ENCODE results near the gene METTL24. TPM values are rescaled to one million over a fixed set of nuclear protein-coding genes. Genes with fewer than 3 reads are reported as not detected.

METTL24 gene, protein sequence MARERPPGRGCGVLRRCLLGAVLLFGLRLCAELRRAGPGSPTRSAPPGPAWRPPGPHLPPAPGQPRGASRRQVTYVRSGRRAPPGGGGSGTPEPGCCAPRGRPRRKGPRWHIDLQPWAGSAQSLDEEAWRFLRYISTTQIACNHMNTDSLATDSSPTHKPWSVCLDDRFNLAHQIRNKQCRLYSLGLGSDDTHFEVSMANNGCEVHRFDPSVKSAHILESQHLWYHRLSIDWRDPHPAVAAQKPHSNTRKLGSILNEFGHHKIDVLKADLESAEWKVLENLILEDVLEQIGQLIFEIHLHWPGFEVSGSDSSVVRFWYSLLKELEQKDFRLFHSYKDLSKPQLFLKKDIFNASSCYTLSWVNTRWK
- 0.25 TPM for polyA plus RNA-seq (2013, experiment 1 of 2)
- polyA plus RNA-seq (2013, experiment 2 of 2), result 0.26 TPM

DNA sequence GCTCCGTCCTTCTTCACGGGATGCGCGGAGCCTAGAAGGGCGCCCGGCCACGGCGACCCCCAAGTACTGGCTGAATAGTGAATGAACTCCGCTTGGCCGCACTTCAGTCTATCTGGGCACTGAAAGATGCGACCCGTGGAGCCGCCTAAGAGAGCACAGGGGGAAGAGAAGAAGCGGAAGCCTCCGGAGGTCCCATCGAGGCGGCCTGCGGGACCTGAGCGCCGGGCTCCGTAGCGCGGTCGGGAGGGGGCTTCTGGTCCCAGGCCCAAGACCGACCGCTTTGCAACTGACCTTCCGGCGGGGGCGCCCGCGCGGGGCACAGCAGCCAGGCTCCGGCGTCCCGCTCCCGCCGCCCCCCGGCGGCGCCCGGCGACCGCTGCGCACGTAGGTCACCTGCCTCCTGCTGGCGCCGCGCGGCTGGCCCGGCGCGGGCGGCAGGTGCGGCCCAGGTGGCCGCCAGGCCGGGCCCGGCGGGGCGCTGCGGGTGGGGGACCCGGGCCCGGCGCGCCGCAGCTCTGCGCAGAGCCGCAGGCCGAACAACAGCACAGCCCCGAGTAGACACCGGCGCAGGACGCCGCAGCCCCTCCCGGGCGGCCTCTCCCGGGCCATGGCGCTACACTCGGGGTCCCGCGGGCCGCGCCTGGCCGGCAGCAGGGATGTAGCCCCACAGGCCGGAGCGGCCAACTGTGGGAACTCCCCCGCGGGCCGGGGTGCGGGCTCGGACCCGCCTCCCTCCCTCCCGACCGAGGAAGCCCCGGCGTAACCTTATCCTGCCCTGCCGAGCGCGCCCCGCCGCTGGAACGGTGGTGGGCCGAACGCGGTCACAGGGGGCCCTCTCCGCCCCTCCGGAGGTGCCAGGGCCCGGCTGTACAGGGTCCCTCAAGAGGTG, at the start of gene METTL24:
Gene METTL24, minus strand, starts transcription at position 686 of the 889 bp plus-strand sequence. Its CDS starts 77 bp downstream, at position 609.
- Histone ChIP-seq H4K91ac (ENCODE audit: low read length) (no peak within 1 kb of the TSS), H3K36me3 (ENCODE audit: control insufficient read depth in 1 of 2, insufficient read depth in 2 of 2, low read depth in 1 of 2, low read length in 2 of 2) (no peaks in the 10 kb centered on the region), H3K4me2 (ENCODE audit: low read length, poor library complexity, severe bottlenecking) (peak within 1 kb of the TSS; percentile 90), H2AFZ (ENCODE audit: low read depth, low read length) (peak within 1 kb of the TSS; percentile 89), H3K4me3 (ENCODE audit: insufficient read depth in 1 of 2, low read depth in 1 of 2, low read length in 2 of 2) (peak within 1 kb of the TSS; percentile 53 to 75), H3K14ac (ENCODE audit: low read length in 2 of 2) (no peak within 1 kb of the TSS), H2BK5ac (ENCODE audit: low read depth, low read length, poor library complexity, severe bottlenecking) (no peak within 1 kb of the TSS), H3K4ac (ENCODE audit: low read depth in 1 of 2, low read length in 2 of 2) (no peak within 1 kb of the TSS), H3K18ac (ENCODE audit: low read depth in 1 of 2, low read length in 2 of 2) (peak within 1 kb of the TSS in 1 of 2 experiments; percentile 1), H3K27me3 (ENCODE audit: control insufficient read depth in 1 of 2, insufficient read depth in 1 of 2, low read length in 2 of 2) (peaks cover 48 to 62% of the 10 kb centered on the region in 2 experiments), H2AK5ac (ENCODE audit: low read length, severe bottlenecking) (no peak within 1 kb of the TSS), H2BK15ac (ENCODE audit: low read depth, poor library complexity, severe bottlenecking) (peak within 1 kb of the TSS; percentile 85), H2BK12ac (ENCODE audit: low read length in 2 of 2) (peak within 1 kb of the TSS in 1 of 2 experiments; percentile 37), H3K4me1 (ENCODE audit: control insufficient read depth, insufficient read depth, low read depth, low read length) (peaks cover 11% of the 10 kb centered on the region), H3K9ac (ENCODE audit: low read length) (peak within 1 kb of the TSS; percentile 9), H4K8ac (ENCODE audit: low read length) (peak within 1 kb of the TSS; percentile 36), H3K23ac (ENCODE audit: low read length in 2 of 2) (peak within 1 kb of the TSS in 1 of 2 experiments; percentile 59), H3K9me3 (ENCODE audit: control insufficient read depth, low read length) (no peaks in the 10 kb centered on the region), H3K79me1 (replicated peaks; ENCODE audit: low read length, poor library complexity, severe bottlenecking) (no peaks in the 10 kb centered on the region), H2BK120ac (ENCODE audit: low read depth, low read length) (peak within 1 kb of the TSS; percentile 8), H3K27ac (ENCODE audit: low read length, poor library complexity, severe bottlenecking) (no peak within 1 kb of the TSS)
- WGBS, result 2% methylated on average over 68 of the region's 107 CpGs
- DNase-seq, result peak; percentile 31

DNA sequence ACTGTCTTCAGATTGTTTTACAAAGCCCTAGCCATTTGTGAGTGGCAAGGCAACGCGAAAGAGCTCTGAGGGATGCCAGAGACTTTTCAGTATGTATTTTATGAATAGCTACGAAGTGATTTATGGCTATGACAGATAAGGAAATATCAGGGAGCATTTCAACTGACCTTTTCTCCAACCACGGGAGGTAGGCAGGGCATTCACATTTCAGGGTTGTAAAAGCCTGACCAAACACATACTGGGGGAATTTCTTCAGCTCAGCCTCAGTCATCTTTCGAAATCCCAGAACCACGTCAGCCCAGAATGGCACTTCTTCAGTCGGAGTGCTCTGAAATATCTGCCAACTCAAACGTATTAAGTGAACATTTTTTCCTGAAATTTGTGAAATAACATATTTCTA, 46.5 kb upstream of the METTL24 start:
- Histone ChIP-seq H2BK12ac (ENCODE audit: low read length in 2 of 2) (no peak overlapping the region), H3K4me3 (ENCODE audit: insufficient read depth in 1 of 2, low read depth in 1 of 2, low read length in 2 of 2) (no peak overlapping the region), H3K18ac (ENCODE audit: low read depth in 1 of 2, low read length in 2 of 2) (no peak overlapping the region), H2AK5ac (ENCODE audit: low read length, severe bottlenecking) (no peak overlapping the region), H2BK5ac (ENCODE audit: low read depth, low read length, poor library complexity, severe bottlenecking) (no peak overlapping the region), H3K36me3 (ENCODE audit: control insufficient read depth in 1 of 2, insufficient read depth in 2 of 2, low read depth in 1 of 2, low read length in 2 of 2) (no peaks in the 10 kb centered on the region), H2BK120ac (ENCODE audit: low read depth, low read length) (no peak overlapping the region), H4K8ac (ENCODE audit: low read length) (no peak overlapping the region), H2AFZ (ENCODE audit: low read depth, low read length) (no peak overlapping the region), H3K14ac (ENCODE audit: low read length in 2 of 2) (no peak overlapping the region), H3K9ac (ENCODE audit: low read length) (no peak overlapping the region), H3K27ac (ENCODE audit: low read length, poor library complexity, severe bottlenecking) (no peak overlapping the region), H3K79me1 (replicated peaks; ENCODE audit: low read length, poor library complexity, severe bottlenecking) (no peaks in the 10 kb centered on the region), H3K4ac (ENCODE audit: low read depth in 1 of 2, low read length in 2 of 2) (no peak overlapping the region), H4K91ac (ENCODE audit: low read length) (no peak overlapping the region), H3K27me3 (ENCODE audit: control insufficient read depth in 1 of 2, insufficient read depth in 1 of 2, low read length in 2 of 2) (no peaks in the 10 kb centered on the region), H2BK15ac (ENCODE audit: low read depth, poor library complexity, severe bottlenecking) (no peak overlapping the region), H3K4me1 (ENCODE audit: control insufficient read depth, insufficient read depth, low read depth, low read length) (no peaks in the 10 kb centered on the region), H3K9me3 (ENCODE audit: control insufficient read depth, low read length) (no peaks in the 10 kb centered on the region), H3K4me2 (ENCODE audit: low read length, poor library complexity, severe bottlenecking) (no peak overlapping the region), H3K23ac (ENCODE audit: low read length in 2 of 2) (no peak overlapping the region)
- 50% methylated on average over 6 of the region's 8 CpGs for WGBS
- DNase-seq, result peak; percentile 7

DNA sequence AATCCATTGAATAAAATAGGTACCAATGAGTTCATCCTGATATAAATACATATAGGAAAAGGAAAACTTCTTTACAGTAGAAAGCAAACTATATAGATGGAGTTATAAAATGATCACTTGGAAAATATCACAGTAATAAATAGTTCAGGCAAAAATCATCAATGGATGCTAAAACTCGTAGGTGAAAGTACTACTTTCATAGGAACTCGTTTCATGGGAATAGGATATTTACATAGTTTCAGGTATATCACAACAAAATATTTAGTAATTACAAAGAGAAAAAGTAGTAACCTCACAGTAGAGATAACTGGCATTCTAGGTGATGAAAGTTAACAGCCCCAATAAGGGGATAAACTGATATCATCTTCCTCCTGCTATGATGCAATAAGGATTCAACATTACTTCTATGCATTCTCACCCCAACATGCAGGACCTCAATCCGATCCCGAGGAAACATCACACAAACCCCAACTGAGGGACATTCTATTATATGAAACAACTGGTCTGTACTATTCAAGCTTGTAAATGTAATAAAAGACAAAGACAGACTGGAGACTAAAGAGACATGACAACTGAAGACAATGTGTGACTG, 43.5 kb upstream of the METTL24 start:
- Histone ChIP-seq H3K4me1 (ENCODE audit: control insufficient read depth, insufficient read depth, low read depth, low read length) (no peaks in the 10 kb centered on the region), H3K9ac (ENCODE audit: low read length) (no peak overlapping the region), H3K79me1 (replicated peaks; ENCODE audit: low read length, poor library complexity, severe bottlenecking) (no peaks in the 10 kb centered on the region), H4K91ac (ENCODE audit: low read length) (no peak overlapping the region), H3K18ac (ENCODE audit: low read depth in 1 of 2, low read length in 2 of 2) (no peak overlapping the region), H3K9me3 (ENCODE audit: control insufficient read depth, low read length) (no peaks in the 10 kb centered on the region), H3K4ac (ENCODE audit: low read depth in 1 of 2, low read length in 2 of 2) (no peak overlapping the region), H3K27ac (ENCODE audit: low read length, poor library complexity, severe bottlenecking) (no peak overlapping the region), H3K4me3 (ENCODE audit: insufficient read depth in 1 of 2, low read depth in 1 of 2, low read length in 2 of 2) (no peak overlapping the region), H3K27me3 (ENCODE audit: control insufficient read depth in 1 of 2, insufficient read depth in 1 of 2, low read length in 2 of 2) (no peaks in the 10 kb centered on the region), H2BK12ac (ENCODE audit: low read length in 2 of 2) (no peak overlapping the region), H4K8ac (ENCODE audit: low read length) (no peak overlapping the region), H3K4me2 (ENCODE audit: low read length, poor library complexity, severe bottlenecking) (no peak overlapping the region), H3K36me3 (ENCODE audit: control insufficient read depth in 1 of 2, insufficient read depth in 2 of 2, low read depth in 1 of 2, low read length in 2 of 2) (no peaks in the 10 kb centered on the region), H3K23ac (ENCODE audit: low read length in 2 of 2) (no peak overlapping the region), H2AFZ (ENCODE audit: low read depth, low read length) (no peak overlapping the region), H2AK5ac (ENCODE audit: low read length, severe bottlenecking) (no peak overlapping the region), H2BK5ac (ENCODE audit: low read depth, low read length, poor library complexity, severe bottlenecking) (no peak overlapping the region), H3K14ac (ENCODE audit: low read length in 2 of 2) (no peak overlapping the region), H2BK15ac (ENCODE audit: low read depth, poor library complexity, severe bottlenecking) (no peak overlapping the region), H2BK120ac (ENCODE audit: low read depth, low read length) (no peak overlapping the region)
- WGBS, result no CpG with 5 or more reads among the region's 4 CpGs
- no peak for DNase-seq

Data from mesenchymal stem cell (in vitro differentiated cells and primary cell).